WTC11 (cell line): ENCODE data around the gene GAB1. TPM values are rescaled to one million over a fixed set of nuclear protein-coding genes. Genes with fewer than 3 reads are reported as not detected.

ENCODE experiments used
- ATAC-seq: fragments of 200-7000 bp; cut with Tn5 transposase; 2 replicates; pipeline ENCODE4 v1.10.0; 2021; ENCODE audit warnings: mild to moderate bottlenecking, moderate library complexity
- CTCF ChIA-PET: fragments of 300-600 bp; sonication (Branson Sonifier 250); formaldehyde crosslinking; loops from one replicate; lab custom pipeline; 2021; ENCODE audit warnings: antibody characterized with exemption; lab: Charles Lee
- POLR2A ChIA-PET: fragments of 350-600 bp; sonication (Branson Sonifier 250); formaldehyde crosslinking; loops from one replicate; lab custom pipeline; 2021; ENCODE audit warnings: antibody characterized with exemption; lab: Charles Lee
- DNase-seq: peaks from one replicate; pipeline ENCODE4 v3.0.0; 2021; ENCODE audit warnings: low spot score
- H3K27ac Mint-ChIP-seq: 2 replicates; pipeline ENCODE4 v1.8.0; 2021; ENCODE audit warnings: mixed read lengths
- H3K27me3 Mint-ChIP-seq: 2 replicates; pipeline ENCODE4 v1.8.0; 2021; ENCODE audit warnings: low read depth, mild to moderate bottlenecking, moderate library complexity, mixed read lengths
- H3K36me3 Mint-ChIP-seq: 2 replicates; pipeline ENCODE4 v1.8.0; 2021; ENCODE audit warnings: mixed read lengths
- H3K4me1 Mint-ChIP-seq: 2 replicates; pipeline ENCODE4 v1.8.0; 2022; ENCODE audit warnings: mixed read lengths
- H3K4me3 Mint-ChIP-seq: 2 replicates; pipeline ENCODE4 v1.8.0; 2021; ENCODE audit warnings: mild to moderate bottlenecking, moderate library complexity, mixed read lengths
- H3K9me3 Mint-ChIP-seq: 2 replicates; pipeline ENCODE4 v1.8.0; 2021; ENCODE audit warnings: mixed read lengths
- E2F4 ChIP-seq: sonication (generic); formaldehyde crosslinking; IDR thresholded peaks from 2 replicates; pipeline ENCODE4 v1.8.1; 2022; ENCODE audit warnings: low read depth, mild to moderate bottlenecking, moderate library complexity, missing genetic modification reagents, borderline replicate concordance
- GABPB1 ChIP-seq: sonication (generic); formaldehyde crosslinking; IDR thresholded peaks from 2 replicates; pipeline ENCODE4 v1.8.1; 2023; ENCODE audit warnings: mild to moderate bottlenecking, missing genetic modification reagents
- GRHL2 ChIP-seq: fragments of 250-450 bp; sonication (Bioruptor Pico); IDR thresholded peaks from 2 replicates; pipeline ENCODE4 v1.8.0; 2022; ENCODE audit warnings: mild to moderate bottlenecking, moderate library complexity; ENCODE audit not compliant: insufficient replicate concordance, severe bottlenecking
- HMGA2 ChIP-seq: fragments of 250-450 bp; sonication (Bioruptor Pico); IDR thresholded peaks from 2 replicates; pipeline ENCODE4 v1.4.0; 2021; ENCODE audit warnings: mild to moderate bottlenecking, moderate library complexity
- HMGXB4 ChIP-seq: sonication (generic); formaldehyde crosslinking; IDR thresholded peaks from 2 replicates; pipeline ENCODE4 v1.8.1; 2023; ENCODE audit warnings: mild to moderate bottlenecking, moderate library complexity, missing genetic modification reagents
- JUN ChIP-seq: sonication (generic); formaldehyde crosslinking; IDR thresholded peaks from 2 replicates; pipeline ENCODE4 v1.8.0; 2023; ENCODE audit warnings: mild to moderate bottlenecking, missing genetic modification reagents
- MYBL2 ChIP-seq: sonication (generic); formaldehyde crosslinking; IDR thresholded peaks from 2 replicates; pipeline ENCODE4 v1.8.1; 2023; ENCODE audit warnings: mild to moderate bottlenecking, moderate library complexity, missing genetic modification reagents
- NFE2L1 ChIP-seq: sonication (generic); formaldehyde crosslinking; IDR thresholded peaks from 2 replicates; pipeline ENCODE4 v1.8.1; 2023; ENCODE audit warnings: missing genetic modification reagents
- SMAD4 ChIP-seq: sonication (generic); formaldehyde crosslinking; IDR thresholded peaks from 2 replicates; pipeline ENCODE4 v1.8.0; 2022; ENCODE audit warnings: mild to moderate bottlenecking, missing genetic modification reagents
- SP1 ChIP-seq: sonication (generic); formaldehyde crosslinking; conservative IDR thresholded peaks from 2 replicates; pipeline ENCODE4 v1.8.1; 2022; ENCODE audit warnings: missing genetic modification reagents
- USF1 ChIP-seq: sonication (generic); formaldehyde crosslinking; IDR thresholded peaks from 2 replicates; pipeline ENCODE4 v1.8.0; 2022; ENCODE audit warnings: mild to moderate bottlenecking, missing genetic modification reagents
- total RNA-seq: library from RNA; stranded (reverse); gene quantifications from 3 replicates; pipeline ENCODE4 v1.2.3, GENCODE V29; 2021
- TF ChIP-seq, protein P1 (sequence below): fragments of 250-450 bp; sonication (Bioruptor Pico); IDR thresholded peaks from 2 replicates; pipeline ENCODE4 v1.9.0; 2021; ENCODE audit warnings: mild to moderate bottlenecking
- TF ChIP-seq, protein P2 (sequence below): fragments of 250-450 bp; sonication (Bioruptor Pico); IDR thresholded peaks from 2 replicates; pipeline ENCODE4 v1.9.0; 2021; ENCODE audit warnings: moderate library complexity, mild to moderate bottlenecking, inconsistent platforms, borderline replicate concordance
- TF ChIP-seq, protein P3 (sequence below): sonication (generic); formaldehyde crosslinking; IDR thresholded peaks from 2 replicates; pipeline ENCODE4 v1.8.1; 2023; ENCODE audit warnings: mild to moderate bottlenecking, missing genetic modification reagents

GAB1 gene
- total RNA-seq, 1 experiment from 2014 or later: 17.4 TPM

DNA sequence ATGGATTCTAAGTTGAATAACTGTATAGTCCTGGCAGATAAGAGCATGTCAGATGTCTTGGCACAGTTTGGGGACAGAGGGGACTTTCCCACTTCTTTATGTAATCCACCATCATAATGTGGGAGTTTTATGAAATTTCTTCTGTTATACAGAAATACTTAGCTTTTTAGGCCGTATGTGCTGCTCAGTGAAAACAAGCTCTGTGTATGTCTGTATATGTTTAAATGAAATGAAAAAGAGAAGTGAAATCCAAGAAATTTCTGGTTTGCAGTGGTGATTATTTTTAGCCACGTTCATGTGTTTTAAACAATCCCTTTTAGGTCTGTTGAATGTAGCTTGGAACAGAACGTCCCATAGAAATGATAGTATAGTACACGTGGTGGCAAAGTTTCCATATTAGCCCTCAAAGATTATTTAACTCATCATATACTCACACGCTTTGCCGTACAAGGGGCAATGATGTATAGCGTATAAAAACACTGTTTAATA is 41.0 kb downstream of the GAB1 start (continued):
- TF ChIP-seq USF1: no peak
- TF ChIP-seq, protein P1, sequence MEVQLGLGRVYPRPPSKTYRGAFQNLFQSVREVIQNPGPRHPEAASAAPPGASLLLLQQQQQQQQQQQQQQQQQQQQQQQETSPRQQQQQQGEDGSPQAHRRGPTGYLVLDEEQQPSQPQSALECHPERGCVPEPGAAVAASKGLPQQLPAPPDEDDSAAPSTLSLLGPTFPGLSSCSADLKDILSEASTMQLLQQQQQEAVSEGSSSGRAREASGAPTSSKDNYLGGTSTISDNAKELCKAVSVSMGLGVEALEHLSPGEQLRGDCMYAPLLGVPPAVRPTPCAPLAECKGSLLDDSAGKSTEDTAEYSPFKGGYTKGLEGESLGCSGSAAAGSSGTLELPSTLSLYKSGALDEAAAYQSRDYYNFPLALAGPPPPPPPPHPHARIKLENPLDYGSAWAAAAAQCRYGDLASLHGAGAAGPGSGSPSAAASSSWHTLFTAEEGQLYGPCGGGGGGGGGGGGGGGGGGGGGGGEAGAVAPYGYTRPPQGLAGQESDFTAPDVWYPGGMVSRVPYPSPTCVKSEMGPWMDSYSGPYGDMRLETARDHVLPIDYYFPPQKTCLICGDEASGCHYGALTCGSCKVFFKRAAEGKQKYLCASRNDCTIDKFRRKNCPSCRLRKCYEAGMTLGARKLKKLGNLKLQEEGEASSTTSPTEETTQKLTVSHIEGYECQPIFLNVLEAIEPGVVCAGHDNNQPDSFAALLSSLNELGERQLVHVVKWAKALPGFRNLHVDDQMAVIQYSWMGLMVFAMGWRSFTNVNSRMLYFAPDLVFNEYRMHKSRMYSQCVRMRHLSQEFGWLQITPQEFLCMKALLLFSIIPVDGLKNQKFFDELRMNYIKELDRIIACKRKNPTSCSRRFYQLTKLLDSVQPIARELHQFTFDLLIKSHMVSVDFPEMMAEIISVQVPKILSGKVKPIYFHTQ (CRISPR knock-in tag): no peak
- no peak for TF ChIP-seq HMGXB4 (CRISPR knock-in tag)
- no peak for TF ChIP-seq E2F4 (CRISPR knock-in tag)
- TF ChIP-seq MYBL2: no peak
- TF ChIP-seq, all 79 proteins: peak for 0

DNA sequence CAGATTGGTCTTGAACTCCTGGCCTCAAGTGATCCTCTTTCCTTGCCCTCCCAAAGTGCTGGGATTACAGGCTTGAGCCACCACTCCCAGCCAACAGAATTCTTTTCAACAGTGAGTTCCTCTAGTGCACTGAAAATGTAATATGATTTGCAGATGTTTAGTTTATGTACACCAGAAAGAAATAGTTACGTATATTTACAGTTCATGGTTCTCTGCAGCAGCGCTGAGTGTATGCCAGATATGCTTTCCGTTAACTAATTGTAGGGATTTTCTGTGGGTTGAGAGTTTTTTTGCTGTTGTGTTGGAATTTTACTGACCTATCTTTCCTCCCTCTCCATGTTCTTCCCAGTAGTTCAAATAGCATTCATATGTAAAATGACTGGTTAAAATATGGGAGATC is 44.0 kb downstream of the GAB1 start:
- peaks cover 71% of the 10 kb centered on the region for H3K4me1 Mint-ChIP-seq
- POLR2A ChIA-PET: no interaction called here
- no peak for ATAC-seq

More for the DNA sequence above, 44.0 kb downstream of the GAB1 start:
- H3K4me3 Mint-ChIP-seq: no peak overlapping the region
- H3K27me3 Mint-ChIP-seq: no peaks in the 10 kb centered on the region
- no peaks in the 10 kb centered on the region for H3K9me3 Mint-ChIP-seq
- peak overlapping the region; percentile 86 for H3K27ac Mint-ChIP-seq
- no peak for TF ChIP-seq SMAD4
- TF ChIP-seq GRHL2 (CRISPR knock-in tag): no peak
- no peak for TF ChIP-seq HMGA2 (CRISPR knock-in tag)
- TF ChIP-seq USF1: no peak
- TF ChIP-seq, protein P2, sequence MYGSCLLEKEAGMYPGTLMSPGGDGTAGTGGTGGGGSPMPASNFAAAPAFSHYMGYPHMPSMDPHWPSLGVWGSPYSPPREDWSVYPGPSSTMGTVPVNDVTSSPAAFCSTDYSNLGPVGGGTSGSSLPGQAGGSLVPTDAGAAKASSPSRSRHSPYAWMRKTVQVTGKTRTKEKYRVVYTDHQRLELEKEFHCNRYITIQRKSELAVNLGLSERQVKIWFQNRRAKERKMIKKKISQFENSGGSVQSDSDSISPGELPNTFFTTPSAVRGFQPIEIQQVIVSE (CRISPR knock-in tag): no peak
- TF ChIP-seq, protein P3, sequence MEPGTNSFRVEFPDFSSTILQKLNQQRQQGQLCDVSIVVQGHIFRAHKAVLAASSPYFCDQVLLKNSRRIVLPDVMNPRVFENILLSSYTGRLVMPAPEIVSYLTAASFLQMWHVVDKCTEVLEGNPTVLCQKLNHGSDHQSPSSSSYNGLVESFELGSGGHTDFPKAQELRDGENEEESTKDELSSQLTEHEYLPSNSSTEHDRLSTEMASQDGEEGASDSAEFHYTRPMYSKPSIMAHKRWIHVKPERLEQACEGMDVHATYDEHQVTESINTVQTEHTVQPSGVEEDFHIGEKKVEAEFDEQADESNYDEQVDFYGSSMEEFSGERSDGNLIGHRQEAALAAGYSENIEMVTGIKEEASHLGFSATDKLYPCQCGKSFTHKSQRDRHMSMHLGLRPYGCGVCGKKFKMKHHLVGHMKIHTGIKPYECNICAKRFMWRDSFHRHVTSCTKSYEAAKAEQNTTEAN (CRISPR knock-in tag): no peak
- TF ChIP-seq GABPB1 (CRISPR knock-in tag): no peak
- TF ChIP-seq JUN (CRISPR knock-in tag): no peak
- TF ChIP-seq NFE2L1: no peak
- no peak for TF ChIP-seq SP1 (CRISPR knock-in tag)
- DNase-seq: no peak
- CTCF ChIA-PET: no interaction called here
- no peaks in the 10 kb centered on the region for H3K36me3 Mint-ChIP-seq
